Activated naive CD4-positive, alpha-beta T cell treated with anti-CD3 and anti-CD28 coated beads, Interleukin-2, amount 50 U/mL, for 16 hours (primary cell): ENCODE measurements around the gene GSG1.
"Not testable (repeated sequence)": the region's sequence is repeated elsewhere in the genome, so short reads cannot be mapped to it uniquely, and the experiment has no call there.

Experiments used
- DNase-seq: peaks from one replicate; pipeline ENCODE4 v3.0.0-alpha.2; 2020

GSG1 gene

GRCh38 chr12:13088496-13088895 is 15.0 kb downstream of the GSG1 start:
- no peak for DNase-seq

- no peak for DNase-seq
Measured at GRCh38 chr12:13087766-13088165, 15.7 kb downstream of the GSG1 start.

- no peak for DNase-seq
Measured at GRCh38 chr12:13085968-13086686, 17.3 kb downstream of the GSG1 start.

GRCh38 chr12:13084898-13085640 is 18.4 kb downstream of the GSG1 start:
- DNase-seq: no peak

GRCh38 chr12:13083638-13084037 is 19.8 kb downstream of the GSG1 start:
- not testable (repeated sequence) for DNase-seq

GRCh38 chr12:13082861-13083260 is 20.6 kb downstream of the GSG1 start:
- no peak for DNase-seq

GRCh38 chr12:13080266-13080665 is 23.2 kb downstream of the GSG1 start:
- DNase-seq: no peak

- DNase-seq: no peak
Measured at GRCh38 chr12:13079440-13079906, 24.0 kb downstream of the GSG1 start.

GRCh38 chr12:13075786-13076570 is 27.5 kb downstream of the GSG1 start:
- no peak for DNase-seq

GRCh38 chr12:13075118-13075480 is 28.4 kb downstream of the GSG1 start:
- no peak for DNase-seq

GRCh38 chr12:13074396-13075117 is 28.9 kb downstream of the GSG1 start:
- no peak for DNase-seq

- DNase-seq: no peak
Measured at GRCh38 chr12:13073173-13073572, 30.3 kb downstream of the GSG1 start.

GRCh38 chr12:13071305-13072280 is 31.9 kb downstream of the GSG1 start:
- DNase-seq: no peak

- DNase-seq: no peak
Measured at GRCh38 chr12:13069380-13069779, 34.1 kb downstream of the GSG1 start.

- DNase-seq: no peak
Measured at GRCh38 chr12:13067322-13067721, 36.1 kb downstream of the GSG1 start.

- no peak for DNase-seq
Measured at GRCh38 chr12:13066459-13066858, 37.0 kb downstream of the GSG1 start.

- no peak for DNase-seq
Measured at GRCh38 chr12:13066014-13066413, 37.5 kb downstream of the GSG1 start.

GRCh38 chr12:13062669-13063068 is 40.8 kb downstream of the GSG1 start:
- DNase-seq: no peak

GRCh38 chr12:13061377-13061776 is 42.1 kb downstream of the GSG1 start:
- no peak for DNase-seq

GRCh38 chr12:13060581-13060980 is 42.9 kb downstream of the GSG1 start:
- no peak for DNase-seq

GRCh38 chr12:13053617-13054016 is 49.9 kb downstream of the GSG1 start:
- DNase-seq: not testable (repeated sequence)

GRCh38 chr12:13052421-13052820 is 51.0 kb downstream of the GSG1 start:
- no peak for DNase-seq
